ENCODE results near the gene SEMA3G. TPM values are rescaled to one million over a fixed set of nuclear protein-coding genes. Genes with fewer than 3 reads are reported as not detected.
A peak's percentile ranks its signal among the peaks of the same experiment; 100 is the strongest.

The SEMA3G gene
- total RNA-seq, 3 donors from 2014 or later (not counting 1 experiment from before 2014, with no cell fraction given), result 0.07 to 0.55 TPM; not detected in 1

GRCh38 chr3:52387481-52387880 lies 57.4 kb downstream of the SEMA3G start:
- Mint-ChIP-seq H3K27ac (no peak overlapping the region), H3K9me3 (no peaks in the 10 kb centered on the region), H3K27me3 (ENCODE audit: low read depth in 2 of 2) (no peaks in the 10 kb centered on the region), H3K36me3 (no peaks in the 10 kb centered on the region), H3K4me3 (no peak overlapping the region), H3K4me1 (no peaks in the 10 kb centered on the region)
- intact Hi-C loops (cut with micrococcal nuclease), result no loop called here
- H3K36me3 ChIP-seq (ENCODE audit: control insufficient read depth, insufficient read depth, low read length), result peaks cover 21% of the 10 kb centered on the region
- H3K27ac ChIP-seq (ENCODE audit: low read length), result no peak overlapping the region
- no peak overlapping the region for H3K4me3 ChIP-seq (ENCODE audit: low read length)
- peaks cover 14% of the 10 kb centered on the region for H3K4me1 ChIP-seq (ENCODE audit: control insufficient read depth, insufficient read depth, low read length)
- no peak for TF ChIP-seq CTCF (IDR thresholded peaks at IDR 0.05)
- no peak for ATAC-seq
- no peak for DNase-seq
- no peaks in the 10 kb centered on the region for H3K9me3 ChIP-seq (ENCODE audit: control insufficient read depth, insufficient read depth, low read length)
- WGBS (ENCODE audit: insufficient coverage), result 85% methylated on average over 2 of the region's 2 CpGs
- no peaks in the 10 kb centered on the region for H3K27me3 ChIP-seq (ENCODE audit: control insufficient read depth, insufficient read depth, low read length)

GRCh38 chr3:52385157-52385556 lies 59.7 kb downstream of the SEMA3G start:
- DNase-seq (peak in 1 of 2 donors; percentile 28), ATAC-seq (no peak)
- Histone ChIP-seq H3K4me1 (ENCODE audit: control insufficient read depth, insufficient read depth, low read length) (peaks cover 14% of the 10 kb centered on the region), H3K9me3 (ENCODE audit: control insufficient read depth, insufficient read depth, low read length) (no peaks in the 10 kb centered on the region), H3K27ac (ENCODE audit: low read length) (no peak overlapping the region), H3K27me3 (ENCODE audit: control insufficient read depth, insufficient read depth, low read length) (no peaks in the 10 kb centered on the region), H3K36me3 (ENCODE audit: control insufficient read depth, insufficient read depth, low read length) (peaks cover 11% of the 10 kb centered on the region), H3K4me3 (ENCODE audit: low read length) (no peak overlapping the region)
- TF ChIP-seq CTCF (IDR thresholded peaks at IDR 0.05), result no peak
- no peaks in the 10 kb centered on the region for H3K36me3 Mint-ChIP-seq
- no peaks in the 10 kb centered on the region for H3K4me1 Mint-ChIP-seq
- no peaks in the 10 kb centered on the region for H3K27me3 Mint-ChIP-seq (ENCODE audit: low read depth in 2 of 2)
- H3K9me3 Mint-ChIP-seq, result no peaks in the 10 kb centered on the region
- WGBS (ENCODE audit: insufficient coverage), result 90% methylated on average over 10 of the region's 10 CpGs
- no peak overlapping the region for H3K4me3 Mint-ChIP-seq
- intact Hi-C loops (cut with micrococcal nuclease), result no loop called here
- H3K27ac Mint-ChIP-seq, result no peak overlapping the region

- Histone ChIP-seq H3K4me1 (ENCODE audit: control insufficient read depth, insufficient read depth, low read length) (peaks cover 14% of the 10 kb centered on the region), H3K27ac (ENCODE audit: low read length) (no peak overlapping the region), H3K27me3 (ENCODE audit: control insufficient read depth, insufficient read depth, low read length) (no peaks in the 10 kb centered on the region), H3K9me3 (ENCODE audit: control insufficient read depth, insufficient read depth, low read length) (no peaks in the 10 kb centered on the region), H3K36me3 (ENCODE audit: control insufficient read depth, insufficient read depth, low read length) (peaks cover 9% of the 10 kb centered on the region), H3K4me3 (ENCODE audit: low read length) (no peak overlapping the region)
- Mint-ChIP-seq H3K27me3 (ENCODE audit: low read depth in 2 of 2) (no peaks in the 10 kb centered on the region), H3K9me3 (no peaks in the 10 kb centered on the region), H3K36me3 (no peaks in the 10 kb centered on the region), H3K4me3 (no peak overlapping the region), H3K27ac (no peak overlapping the region), H3K4me1 (peaks cover 0 to 2% of the 10 kb centered on the region in 2 donors)
- peak in 1 of 3 donors; percentile 56 for ATAC-seq
- DNase-seq, result no peak
- TF ChIP-seq CTCF (IDR thresholded peaks at IDR 0.05), result no peak
- intact Hi-C loops (cut with micrococcal nuclease), result no loop called here
- 61% methylated on average over 9 of the region's 9 CpGs for WGBS (ENCODE audit: insufficient coverage)
Observed at GRCh38 chr3:52384019-52384761, 60.7 kb downstream of the SEMA3G start.

GRCh38 chr3:52383446-52383845 lies 61.5 kb downstream of the SEMA3G start:
- Histone ChIP-seq H3K27me3 (ENCODE audit: control insufficient read depth, insufficient read depth, low read length) (no peaks in the 10 kb centered on the region), H3K4me1 (ENCODE audit: control insufficient read depth, insufficient read depth, low read length) (peaks cover 14% of the 10 kb centered on the region), H3K4me3 (ENCODE audit: low read length) (no peak overlapping the region), H3K9me3 (ENCODE audit: control insufficient read depth, insufficient read depth, low read length) (no peaks in the 10 kb centered on the region), H3K36me3 (ENCODE audit: control insufficient read depth, insufficient read depth, low read length) (peaks cover 4% of the 10 kb centered on the region), H3K27ac (ENCODE audit: low read length) (no peak overlapping the region)
- peaks cover 0 to 4% of the 10 kb centered on the region in 2 donors for H3K4me1 Mint-ChIP-seq
- H3K27ac Mint-ChIP-seq, result no peak overlapping the region
- ATAC-seq (no peak), DNase-seq (no peak)
- H3K27me3 Mint-ChIP-seq (ENCODE audit: low read depth in 2 of 2), result no peaks in the 10 kb centered on the region
- intact Hi-C loops (cut with micrococcal nuclease), result no loop called here
- no peaks in the 10 kb centered on the region for H3K36me3 Mint-ChIP-seq
- no peaks in the 10 kb centered on the region for H3K9me3 Mint-ChIP-seq
- no peak for TF ChIP-seq CTCF (IDR thresholded peaks at IDR 0.05)
- no peak overlapping the region for H3K4me3 Mint-ChIP-seq
- WGBS (ENCODE audit: insufficient coverage), result 95% methylated on average over 14 of the region's 14 CpGs
